Nephron progenitor cell (in vitro differentiated cells): Measurements from ENCODE around the gene CFAP43.

Source experiments
- DNase-seq: peaks from one replicate; pipeline ENCODE4 v3.0.0; 2021
- H3K27ac Mint-ChIP-seq: 2 replicates; pipeline ENCODE4 v1.8.0; 2021; ENCODE audit warnings: mild to moderate bottlenecking, moderate library complexity, mixed read lengths
- H3K27me3 Mint-ChIP-seq: 2 replicates; pipeline ENCODE4 v1.8.0; 2021; ENCODE audit warnings: mild to moderate bottlenecking, low read depth, mixed read lengths; ENCODE audit not compliant: poor library complexity
- H3K36me3 Mint-ChIP-seq: 2 replicates; pipeline ENCODE4 v1.8.0; 2021; ENCODE audit warnings: low read depth, mixed read lengths
- H3K4me1 Mint-ChIP-seq: 2 replicates; pipeline ENCODE4 v1.8.0; 2021; ENCODE audit warnings: mixed read lengths
- H3K4me3 Mint-ChIP-seq: 2 replicates; pipeline ENCODE4 v1.8.0; 2021; ENCODE audit warnings: mild to moderate bottlenecking, moderate library complexity, mixed read lengths
- H3K9me3 Mint-ChIP-seq: 2 replicates; pipeline ENCODE4 v1.8.0; 2021; ENCODE audit warnings: mild to moderate bottlenecking, moderate library complexity, mixed read lengths
- TF ChIP-seq, protein P1 (sequence below): fragments of 200-600 bp; sonication (generic); IDR thresholded peaks from 2 replicates; pipeline ENCODE4 v1.5.0; 2021; ENCODE audit warnings: antibody characterized with exemption

Gene CFAP43

DNA sequence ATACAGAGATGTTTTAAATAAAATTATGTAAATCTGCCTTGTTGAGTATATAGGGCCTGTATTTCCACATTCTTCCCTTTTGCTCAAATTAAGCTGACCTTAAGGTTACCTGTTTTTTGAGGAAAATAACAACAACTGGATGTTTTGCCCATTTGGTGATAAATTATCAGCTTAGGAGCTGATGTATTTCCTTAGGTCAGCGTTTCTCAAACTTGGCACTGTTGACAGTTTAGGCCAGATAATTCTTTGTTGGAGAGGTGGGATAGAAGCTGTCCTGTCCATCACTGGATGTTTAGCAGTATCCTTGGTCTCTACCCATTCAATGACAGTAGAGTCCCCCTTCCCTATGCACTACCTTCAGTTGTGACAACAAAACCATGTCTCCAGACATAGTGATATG is 44.0 kb upstream of the CFAP43 start:
- peaks cover 28% of the 10 kb centered on the region for H3K27me3 Mint-ChIP-seq

GRCh38 chr10:104274762-104275721 is 42.9 kb upstream of the CFAP43 start:
- TF ChIP-seq, protein P1, sequence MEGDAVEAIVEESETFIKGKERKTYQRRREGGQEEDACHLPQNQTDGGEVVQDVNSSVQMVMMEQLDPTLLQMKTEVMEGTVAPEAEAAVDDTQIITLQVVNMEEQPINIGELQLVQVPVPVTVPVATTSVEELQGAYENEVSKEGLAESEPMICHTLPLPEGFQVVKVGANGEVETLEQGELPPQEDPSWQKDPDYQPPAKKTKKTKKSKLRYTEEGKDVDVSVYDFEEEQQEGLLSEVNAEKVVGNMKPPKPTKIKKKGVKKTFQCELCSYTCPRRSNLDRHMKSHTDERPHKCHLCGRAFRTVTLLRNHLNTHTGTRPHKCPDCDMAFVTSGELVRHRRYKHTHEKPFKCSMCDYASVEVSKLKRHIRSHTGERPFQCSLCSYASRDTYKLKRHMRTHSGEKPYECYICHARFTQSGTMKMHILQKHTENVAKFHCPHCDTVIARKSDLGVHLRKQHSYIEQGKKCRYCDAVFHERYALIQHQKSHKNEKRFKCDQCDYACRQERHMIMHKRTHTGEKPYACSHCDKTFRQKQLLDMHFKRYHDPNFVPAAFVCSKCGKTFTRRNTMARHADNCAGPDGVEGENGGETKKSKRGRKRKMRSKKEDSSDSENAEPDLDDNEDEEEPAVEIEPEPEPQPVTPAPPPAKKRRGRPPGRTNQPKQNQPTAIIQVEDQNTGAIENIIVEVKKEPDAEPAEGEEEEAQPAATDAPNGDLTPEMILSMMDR: peak; percentile 81
- no peaks in the 10 kb centered on the region for H3K4me1 Mint-ChIP-seq
- DNase-seq: peak; percentile 58
- H3K4me3 Mint-ChIP-seq: peak overlapping the region; percentile 55
- H3K9me3 Mint-ChIP-seq: no peaks in the 10 kb centered on the region
- no peaks in the 10 kb centered on the region for H3K36me3 Mint-ChIP-seq
- H3K27me3 Mint-ChIP-seq: peaks cover 28% of the 10 kb centered on the region
- H3K27ac Mint-ChIP-seq: no peak overlapping the region

More for the DNA sequence above, 44.0 kb upstream of the CFAP43 start:
- H3K9me3 Mint-ChIP-seq: no peaks in the 10 kb centered on the region
- H3K36me3 Mint-ChIP-seq: no peaks in the 10 kb centered on the region
- no peaks in the 10 kb centered on the region for H3K4me1 Mint-ChIP-seq
- TF ChIP-seq, protein P1: no peak
- H3K4me3 Mint-ChIP-seq: no peak overlapping the region
- H3K27ac Mint-ChIP-seq: no peak overlapping the region
- DNase-seq: no peak

DNA sequence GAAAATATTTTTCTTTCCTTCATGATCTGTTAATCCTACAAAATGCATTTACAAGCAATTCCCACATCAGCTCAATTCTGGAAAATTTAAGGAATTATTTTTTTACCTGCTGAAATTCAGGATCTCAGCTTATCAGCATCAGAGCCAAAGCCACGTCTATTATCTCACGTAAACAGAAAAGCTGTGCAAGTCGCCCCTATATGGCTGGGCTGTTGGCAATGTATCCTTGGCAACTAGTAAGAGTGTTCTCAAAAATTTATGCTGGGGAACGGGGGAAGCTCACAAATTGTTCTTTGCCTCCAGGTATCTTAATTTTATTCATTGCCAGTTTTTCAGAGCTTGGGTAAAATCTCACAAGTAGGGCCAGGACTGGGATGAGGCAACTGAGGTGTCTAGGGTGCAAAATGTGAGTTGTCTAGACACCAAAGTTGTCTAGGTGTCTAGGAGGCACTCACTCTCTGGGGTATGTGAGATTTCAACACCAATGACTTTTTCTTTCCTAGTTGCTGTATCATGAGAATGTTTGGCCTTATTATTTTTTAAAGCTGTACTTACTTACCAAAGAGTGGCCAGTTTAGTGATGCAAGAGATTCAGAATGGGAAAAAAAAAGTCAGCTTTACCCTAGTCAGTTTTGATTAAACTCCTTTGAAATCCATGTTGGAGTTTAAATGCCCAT is 41.9 kb upstream of the CFAP43 start:
- TF ChIP-seq, protein P1: no peak
- Mint-ChIP-seq H3K27ac (no peak overlapping the region), H3K9me3 (peaks cover 3% of the 10 kb centered on the region), H3K27me3 (peaks cover 22% of the 10 kb centered on the region), H3K4me1 (no peaks in the 10 kb centered on the region), H3K36me3 (no peaks in the 10 kb centered on the region), H3K4me3 (no peak overlapping the region)
- DNase-seq: no peak

- Mint-ChIP-seq H3K27ac (no peak overlapping the region), H3K27me3 (peaks cover 22% of the 10 kb centered on the region), H3K36me3 (peaks cover under 1% of the 10 kb centered on the region), H3K4me1 (peaks cover 4% of the 10 kb centered on the region), H3K4me3 (no peak overlapping the region), H3K9me3 (peaks cover 3% of the 10 kb centered on the region)
- DNase-seq: no peak
- TF ChIP-seq, protein P1: no peak
Measured at GRCh38 chr10:104273286-104273685, 41.1 kb upstream of the CFAP43 start.

- Mint-ChIP-seq H3K36me3 (peaks cover 30% of the 10 kb centered on the region), H3K9me3 (peaks cover 3% of the 10 kb centered on the region), H3K27ac (peak within 1 kb of the TSS; percentile 82), H3K4me3 (peak within 1 kb of the TSS; percentile 94), H3K4me1 (peaks cover 11% of the 10 kb centered on the region), H3K27me3 (peaks cover 5% of the 10 kb centered on the region)
- DNase-seq: peak; percentile 96
- TF ChIP-seq, protein P1: no peak
Measured at GRCh38 chr10:104268713-104269645, 36.8 kb upstream of the CFAP43 start, which contains the start of gene GSTO2. Gene GSTO2, plus strand, starts transcription at chr10:104269184. Its CDS starts 5,732 bp downstream, at chr10:104274916.
